Ammon's horn (tissue), 1 donor: ENCODE data around the gene SI.
"Not testable (repeated sequence)": the region's sequence is repeated elsewhere in the genome, so short reads cannot be mapped to it uniquely, and the experiment has no call there.

ENCODE experiments used
- DNase-seq: peaks from one replicate; pipeline ENCODE4 v3.0.0-alpha.2; 2016; ENCODE audit warnings: low spot score

The SI gene

GRCh38 chr3:165078293-165078692 is at the start of gene SI:
Gene SI, minus strand, starts transcription at chr3:165078496. Its CDS starts 2,484 bp downstream, at chr3:165076012.
- DNase-seq = no peak

GRCh38 chr3:165125836-165126235 is 47.5 kb upstream of the SI start:
- no peak for DNase-seq

- DNase-seq = no peak
Measured at GRCh38 chr3:165111401-165111800, 33.1 kb upstream of the SI start.

GRCh38 chr3:165103616-165104015 is 25.3 kb upstream of the SI start:
- no peak for DNase-seq

- no peak for DNase-seq
Measured at GRCh38 chr3:165082650-165083049, 4.4 kb upstream of the SI start.

GRCh38 chr3:165081183-165081582 is 2.9 kb upstream of the SI start:
- no peak for DNase-seq

GRCh38 chr3:165075695-165076094 is 2.6 kb downstream of the SI start:
- no peak for DNase-seq

GRCh38 chr3:165070682-165071081 is 7.6 kb downstream of the SI start:
- DNase-seq = no peak

GRCh38 chr3:165056510-165056909 is 21.8 kb downstream of the SI start:
- no peak for DNase-seq

- no peak for DNase-seq
Measured at GRCh38 chr3:165040186-165040585, 38.1 kb downstream of the SI start.

GRCh38 chr3:165011557-165011956 is 66.7 kb downstream of the SI start:
- DNase-seq = no peak

- no peak for DNase-seq
Measured at GRCh38 chr3:164984947-164985346, 93.3 kb downstream of the SI start.

GRCh38 chr3:164962610-164963009 is 115.7 kb downstream of the SI start:
- no peak for DNase-seq

- no peak for DNase-seq
Measured at GRCh38 chr3:164952966-164953365, 125.3 kb downstream of the SI start.

GRCh38 chr3:164951403-164951802 is 126.9 kb downstream of the SI start:
- DNase-seq = not testable (repeated sequence)

GRCh38 chr3:164940745-164941144 is 137.6 kb downstream of the SI start:
- no peak for DNase-seq

- no peak for DNase-seq
Measured at GRCh38 chr3:164929642-164930041, 148.7 kb downstream of the SI start.
